Choroid plexus epithelial cell (primary cell): ENCODE results near the gene ESYT2.

Source experiments
- DNase-seq: peaks from one replicate; pipeline ENCODE4 v3.0.0-alpha.2; 2010; ENCODE audit warnings: low read depth
- H3K4me3 ChIP-seq: 2 replicates; pipeline ENCODE4 v1.5.1; 2011; ENCODE audit warnings: low read depth, mild to moderate bottlenecking, control low read depth, low read length, moderate library complexity
- TF ChIP-seq, protein P1 (sequence below): conservative IDR thresholded peaks from 2 replicates; pipeline ENCODE4 v1.5.1; 2011; ENCODE audit warnings: low read depth, mild to moderate bottlenecking, control low read depth, inconsistent platforms, low read length, moderate library complexity

ESYT2 gene

GRCh38 chr7:158763454-158764033, 65.8 kb downstream of the ESYT2 start:
- no peak for DNase-seq
- H3K4me3 ChIP-seq, result no peak overlapping the region
- TF ChIP-seq, protein P1, sequence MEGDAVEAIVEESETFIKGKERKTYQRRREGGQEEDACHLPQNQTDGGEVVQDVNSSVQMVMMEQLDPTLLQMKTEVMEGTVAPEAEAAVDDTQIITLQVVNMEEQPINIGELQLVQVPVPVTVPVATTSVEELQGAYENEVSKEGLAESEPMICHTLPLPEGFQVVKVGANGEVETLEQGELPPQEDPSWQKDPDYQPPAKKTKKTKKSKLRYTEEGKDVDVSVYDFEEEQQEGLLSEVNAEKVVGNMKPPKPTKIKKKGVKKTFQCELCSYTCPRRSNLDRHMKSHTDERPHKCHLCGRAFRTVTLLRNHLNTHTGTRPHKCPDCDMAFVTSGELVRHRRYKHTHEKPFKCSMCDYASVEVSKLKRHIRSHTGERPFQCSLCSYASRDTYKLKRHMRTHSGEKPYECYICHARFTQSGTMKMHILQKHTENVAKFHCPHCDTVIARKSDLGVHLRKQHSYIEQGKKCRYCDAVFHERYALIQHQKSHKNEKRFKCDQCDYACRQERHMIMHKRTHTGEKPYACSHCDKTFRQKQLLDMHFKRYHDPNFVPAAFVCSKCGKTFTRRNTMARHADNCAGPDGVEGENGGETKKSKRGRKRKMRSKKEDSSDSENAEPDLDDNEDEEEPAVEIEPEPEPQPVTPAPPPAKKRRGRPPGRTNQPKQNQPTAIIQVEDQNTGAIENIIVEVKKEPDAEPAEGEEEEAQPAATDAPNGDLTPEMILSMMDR, result no peak

- TF ChIP-seq, protein P1, result no peak
- DNase-seq, result no peak
- no peak overlapping the region for H3K4me3 ChIP-seq
Observed at GRCh38 chr7:158761945-158762344, 67.4 kb downstream of the ESYT2 start.

DNA sequence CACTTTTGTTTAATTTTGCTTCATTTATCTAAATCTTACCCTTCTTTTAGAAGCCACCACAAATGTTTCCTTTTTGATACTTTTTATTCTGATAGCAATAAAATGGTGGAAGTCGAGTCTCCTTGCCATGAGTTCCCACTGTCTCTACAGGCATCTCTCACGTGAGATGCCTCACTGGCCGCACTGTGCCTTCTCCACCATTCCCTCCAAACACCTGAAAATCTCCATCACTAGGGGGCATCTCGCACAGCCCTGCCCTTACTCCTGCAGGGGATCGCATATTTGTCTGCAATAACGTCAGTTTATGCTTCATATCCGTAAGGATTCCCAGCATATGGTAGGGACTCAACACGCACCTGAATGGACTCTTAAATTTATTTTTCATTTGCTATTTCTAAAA, 68.4 kb downstream of the ESYT2 start:
- no peak for DNase-seq
- no peak overlapping the region for H3K4me3 ChIP-seq
- TF ChIP-seq, protein P1, result peak; percentile 39

DNA sequence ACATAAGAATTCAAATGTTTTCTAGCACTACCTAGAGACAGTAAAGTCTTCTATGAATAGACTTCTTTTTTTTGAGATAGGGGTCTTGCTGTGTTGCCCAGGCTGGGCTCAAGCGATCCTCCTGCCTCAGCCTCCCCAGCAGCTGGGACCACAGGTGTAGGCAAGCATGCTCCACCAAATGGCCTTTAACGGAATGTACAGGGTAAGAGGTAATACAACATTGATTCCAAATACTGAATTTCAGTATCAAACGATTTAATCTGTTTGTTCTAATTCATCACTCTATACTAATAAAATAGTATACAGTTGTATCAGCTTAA, 68.9 kb downstream of the ESYT2 start:
- TF ChIP-seq, protein P1, result no peak
- DNase-seq, result no peak
- no peak overlapping the region for H3K4me3 ChIP-seq

- TF ChIP-seq, protein P1, result no peak
- DNase-seq, result no peak
- H3K4me3 ChIP-seq, result no peak overlapping the region
Observed at GRCh38 chr7:158759749-158760444, 69.4 kb downstream of the ESYT2 start.

DNA sequence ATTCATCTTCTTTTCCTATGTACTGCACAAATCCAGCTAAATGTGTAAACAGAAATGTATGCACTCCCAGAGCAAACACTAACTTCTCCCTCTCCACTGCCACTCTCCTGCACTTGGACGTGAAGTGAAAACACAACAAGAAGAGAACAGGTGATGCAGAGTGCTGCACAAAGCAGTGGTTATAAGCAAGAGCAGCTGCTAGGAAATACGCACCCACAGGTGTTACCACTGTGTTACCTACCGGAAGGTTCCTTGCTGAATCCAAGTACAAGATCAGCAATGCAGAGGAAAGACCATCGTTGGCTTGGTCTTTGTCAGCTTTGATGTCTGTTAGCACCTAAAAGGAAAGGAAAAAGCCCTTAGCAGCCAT, 70.1 kb downstream of the ESYT2 start:
- H3K4me3 ChIP-seq, result no peak overlapping the region
- no peak for DNase-seq
- TF ChIP-seq, protein P1, result no peak

DNA sequence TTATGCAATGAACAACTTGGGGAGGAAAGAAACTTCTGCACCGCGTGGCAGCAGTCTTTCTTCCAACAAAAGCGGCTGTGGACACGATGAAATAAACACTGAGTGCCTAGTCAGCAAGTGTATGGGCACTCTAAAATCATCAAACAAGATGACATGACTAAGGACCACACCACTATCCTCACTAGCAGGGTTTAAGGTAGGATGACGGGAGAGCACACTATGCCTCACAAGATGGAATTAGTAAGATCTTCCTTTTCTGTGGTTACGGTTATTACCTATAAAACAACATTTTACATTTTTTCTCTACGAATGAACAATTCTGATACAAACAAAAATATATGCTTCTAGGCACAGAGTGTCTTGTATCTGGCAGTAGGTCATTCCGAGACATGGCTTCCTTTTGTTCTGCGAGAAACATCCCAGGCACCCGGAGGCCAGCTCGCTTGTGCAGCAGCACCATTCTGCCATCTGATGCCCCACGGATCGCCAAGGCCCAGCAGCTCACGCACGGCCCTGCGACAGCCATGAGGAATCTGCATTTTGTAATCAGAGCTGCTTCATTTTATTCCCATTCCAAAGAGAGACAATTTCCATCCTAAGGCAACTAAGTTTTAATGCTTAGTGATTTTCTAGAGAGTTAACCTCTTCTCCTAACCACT, 70.6 kb downstream of the ESYT2 start:
- DNase-seq, result no peak
- TF ChIP-seq, protein P1, result no peak

More for the DNA sequence above, 70.6 kb downstream of the ESYT2 start:
- H3K4me3 ChIP-seq, result no peak overlapping the region
